ENCODE data around the gene MIOX.

MIOX gene

DNA sequence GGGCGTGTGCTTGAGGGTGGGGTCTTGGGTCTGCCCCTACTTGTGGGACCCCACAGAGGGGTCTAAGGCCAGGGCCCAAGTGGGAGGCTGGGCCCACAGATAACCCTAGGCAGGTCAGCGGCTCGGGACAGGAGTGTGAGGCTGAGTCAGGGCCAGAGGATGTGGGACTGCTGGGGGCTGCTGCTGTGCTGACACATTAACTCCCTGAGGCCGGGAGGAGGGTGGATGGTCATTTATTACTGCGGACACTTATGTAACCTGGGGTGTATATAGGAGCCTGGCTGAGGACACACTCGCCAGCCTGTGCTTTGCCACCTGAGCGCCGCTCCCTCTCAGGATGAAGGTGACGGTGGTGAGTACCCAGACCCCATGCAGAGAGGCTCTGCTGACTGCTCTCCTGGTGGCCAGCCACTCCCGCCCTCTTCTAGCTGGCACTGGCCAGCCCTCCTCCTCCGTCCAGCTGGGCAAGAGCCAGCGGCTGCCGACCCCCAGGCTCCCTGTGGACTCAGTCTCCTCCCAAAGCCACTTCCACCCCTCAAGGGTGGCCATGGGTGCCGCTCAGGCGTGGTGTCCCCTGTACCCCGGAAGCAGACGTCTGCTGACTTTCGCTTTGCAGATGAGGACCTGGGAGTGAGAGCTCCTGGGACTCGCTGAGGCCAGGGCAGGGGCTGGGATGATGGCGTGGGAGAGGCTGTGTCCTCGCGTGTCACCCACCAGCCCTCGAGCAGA is at the start of gene MIOX:
Gene MIOX, plus strand, starts transcription at position 299 of the 729 bp plus-strand sequence. Its CDS starts 39 bp downstream, at position 338.
- in situ Hi-C loops (cut with MboI; ENCODE audit: low sequenced_read_pairs): no loop called here

DNA sequence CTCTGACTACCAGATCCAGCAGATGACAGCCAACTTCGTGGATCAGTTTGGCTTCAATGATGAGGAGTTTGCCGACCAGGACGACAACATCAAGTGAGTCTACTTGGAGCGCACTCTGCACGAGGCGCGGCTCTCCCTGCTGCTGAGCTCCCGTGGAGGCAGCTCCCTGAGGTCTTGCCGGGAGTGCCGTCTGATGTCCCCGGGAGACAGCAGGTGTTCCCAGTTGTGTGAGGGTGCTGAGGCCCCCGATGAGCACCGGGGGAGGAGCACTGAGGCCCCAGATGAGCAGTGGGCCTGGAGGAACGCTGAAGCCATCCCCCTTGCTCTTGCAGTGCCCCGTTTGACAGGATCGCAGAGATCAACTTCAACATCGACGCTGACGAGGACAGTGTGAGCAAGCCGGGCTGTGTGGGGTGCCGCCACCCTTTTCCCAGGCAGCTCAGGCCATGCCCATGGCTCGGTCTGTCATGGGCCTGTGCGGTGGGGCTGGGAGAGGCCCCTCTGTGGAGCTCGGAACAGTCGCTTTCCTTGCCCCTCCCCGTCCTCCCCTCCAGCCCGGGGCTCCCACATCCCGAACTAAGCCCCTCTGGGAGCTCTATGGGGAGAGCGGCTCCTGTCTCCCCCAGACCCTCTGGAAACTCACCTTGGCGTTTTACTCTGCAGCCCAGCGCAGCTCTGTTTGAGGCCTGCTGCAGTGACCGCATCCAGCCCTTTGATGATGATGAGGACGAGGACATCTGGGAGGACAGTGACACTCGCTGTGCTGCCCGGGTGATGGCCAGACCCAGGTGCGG is 49.0 kb upstream of the MIOX start:
- in situ Hi-C loops (cut with MboI; ENCODE audit: low sequenced_read_pairs): no loop called here

DNA sequence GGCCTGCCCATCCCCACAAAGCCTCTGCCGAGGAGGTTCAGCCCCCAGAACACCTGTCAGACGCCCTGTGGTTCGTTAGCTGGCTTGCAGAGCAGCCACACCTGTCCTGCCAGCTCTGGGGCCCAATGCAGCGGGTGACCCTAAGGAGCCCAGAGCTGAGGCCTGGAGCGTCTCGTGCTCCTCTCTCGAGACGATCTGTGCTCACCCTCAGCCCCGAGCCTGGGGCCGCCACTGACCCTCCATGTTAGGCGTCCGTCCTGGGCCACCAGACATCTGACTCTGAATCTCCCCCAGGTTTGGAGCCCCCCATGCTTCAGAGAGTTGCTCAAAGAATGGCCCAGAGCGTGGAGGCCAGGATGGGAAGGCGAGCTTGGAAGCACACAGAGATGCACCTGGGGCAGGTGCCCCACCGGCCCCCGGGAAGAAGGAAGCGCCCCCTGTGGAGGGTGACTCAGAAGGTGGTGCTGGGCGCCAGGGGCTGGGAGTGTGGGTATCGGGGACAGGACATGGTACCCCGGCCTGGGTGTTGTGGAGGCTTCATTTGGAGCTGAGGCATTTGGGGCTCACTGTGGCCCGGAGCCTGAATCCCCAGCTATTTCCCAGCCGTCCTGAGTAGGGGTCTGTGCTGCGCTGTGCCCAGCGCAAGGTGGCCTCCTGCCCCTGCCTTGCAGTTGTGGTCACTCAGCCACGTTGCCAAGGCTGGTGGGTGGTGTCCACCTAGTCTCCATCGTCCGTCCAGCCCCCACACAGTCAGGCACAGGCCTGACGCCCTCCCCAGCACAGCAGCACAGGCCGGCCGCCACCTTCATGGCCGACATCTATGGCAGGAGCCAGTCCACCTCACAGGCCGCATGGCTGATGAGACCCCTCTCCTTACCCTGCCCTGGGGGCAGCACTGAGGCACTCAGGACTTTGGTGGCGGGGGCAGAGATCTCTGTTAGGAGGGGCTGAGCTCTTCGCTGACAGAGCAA is 48.1 kb upstream of the MIOX start:
- in situ Hi-C loops (cut with MboI; ENCODE audit: low sequenced_read_pairs): no loop called here

DNA sequence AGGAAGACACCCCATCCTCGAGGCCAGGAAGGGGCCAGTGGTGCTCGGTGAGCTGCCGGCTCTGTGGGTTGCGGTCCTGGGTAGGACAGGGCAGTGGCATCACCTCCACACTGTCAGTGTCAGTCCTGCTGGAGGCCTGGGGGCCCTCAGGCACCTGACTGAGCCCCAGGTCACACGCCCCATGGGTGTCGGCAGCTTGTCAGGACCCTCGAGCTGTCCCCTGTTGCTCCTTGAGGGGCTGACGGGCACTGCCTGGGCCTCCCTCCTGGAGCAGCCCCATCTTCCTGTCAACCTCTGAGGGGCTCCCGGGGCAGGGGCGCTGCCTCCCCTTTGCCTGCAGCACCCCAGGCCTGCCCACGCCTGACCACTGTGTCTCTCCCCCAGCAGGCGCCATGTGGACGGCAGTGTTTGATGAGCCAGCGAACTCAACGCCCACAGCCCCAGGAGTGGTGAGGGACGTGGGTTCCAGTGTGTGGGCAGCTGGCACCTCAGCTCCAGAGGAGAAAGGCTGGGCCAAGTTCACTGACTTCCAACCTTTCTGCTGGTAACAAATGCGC is 47.3 kb upstream of the MIOX start:
- in situ Hi-C loops (cut with MboI; ENCODE audit: low sequenced_read_pairs): no loop called here

DNA sequence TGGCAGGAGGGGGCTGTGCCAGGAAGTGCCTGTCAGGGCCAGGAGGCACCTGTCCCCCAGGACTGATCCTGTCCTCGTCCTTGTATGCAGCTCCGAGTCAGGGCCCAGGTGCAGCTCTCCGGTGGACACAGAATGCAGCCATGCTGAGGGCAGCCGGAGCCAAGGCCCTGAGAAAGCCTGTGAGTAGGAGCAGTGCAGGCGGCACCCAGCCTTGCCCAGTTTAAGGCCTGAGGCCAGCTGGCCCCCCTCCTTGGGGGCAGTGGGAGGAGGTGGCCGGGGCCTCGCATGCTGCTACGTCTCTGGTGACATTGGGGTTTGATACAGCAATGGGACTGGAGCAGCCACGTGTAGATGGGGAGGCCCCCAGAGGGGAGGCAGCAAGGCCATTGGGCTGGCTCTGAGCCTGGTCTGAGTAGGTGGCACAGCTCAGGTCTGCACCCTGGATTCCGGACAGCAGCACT is 46.8 kb upstream of the MIOX start:
- in situ Hi-C loops (cut with MboI; ENCODE audit: low sequenced_read_pairs): no loop called here

DNA sequence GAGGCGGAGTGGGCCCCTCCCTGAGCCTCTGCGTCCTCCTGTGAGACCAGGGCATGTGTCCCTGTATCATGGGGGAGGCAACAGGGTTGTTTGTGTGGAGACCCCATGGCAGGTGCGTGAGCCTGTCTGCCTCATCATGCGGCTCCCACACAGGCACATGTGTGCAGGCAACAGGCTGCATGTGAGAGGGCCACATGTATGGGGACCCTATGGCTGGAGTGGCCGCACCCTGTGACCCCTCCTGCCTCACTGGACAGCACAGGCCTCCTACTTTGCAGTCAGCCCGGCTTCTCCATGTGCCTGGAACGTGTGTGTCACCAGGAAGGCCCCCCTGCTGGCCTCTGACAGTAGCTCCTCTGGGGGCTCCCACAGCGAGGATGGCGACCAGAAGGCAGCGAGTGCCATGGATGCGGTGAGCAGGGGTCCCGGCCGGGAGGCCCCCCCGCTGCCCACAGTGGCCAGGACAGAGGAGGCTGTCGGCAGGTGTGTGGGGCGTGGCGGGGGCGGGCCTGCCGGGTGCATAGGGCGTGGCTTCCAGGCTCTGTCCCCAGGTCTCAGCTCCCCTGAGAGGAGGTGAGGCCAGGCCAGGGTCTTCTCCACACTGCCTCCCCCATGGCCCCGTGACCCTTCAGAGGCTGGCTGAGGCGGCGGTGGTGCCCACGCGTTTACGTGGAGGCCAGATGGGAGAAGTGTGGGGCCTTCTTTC is 46.0 kb upstream of the MIOX start:
- in situ Hi-C loops (cut with MboI; ENCODE audit: low sequenced_read_pairs): no loop called here

DNA sequence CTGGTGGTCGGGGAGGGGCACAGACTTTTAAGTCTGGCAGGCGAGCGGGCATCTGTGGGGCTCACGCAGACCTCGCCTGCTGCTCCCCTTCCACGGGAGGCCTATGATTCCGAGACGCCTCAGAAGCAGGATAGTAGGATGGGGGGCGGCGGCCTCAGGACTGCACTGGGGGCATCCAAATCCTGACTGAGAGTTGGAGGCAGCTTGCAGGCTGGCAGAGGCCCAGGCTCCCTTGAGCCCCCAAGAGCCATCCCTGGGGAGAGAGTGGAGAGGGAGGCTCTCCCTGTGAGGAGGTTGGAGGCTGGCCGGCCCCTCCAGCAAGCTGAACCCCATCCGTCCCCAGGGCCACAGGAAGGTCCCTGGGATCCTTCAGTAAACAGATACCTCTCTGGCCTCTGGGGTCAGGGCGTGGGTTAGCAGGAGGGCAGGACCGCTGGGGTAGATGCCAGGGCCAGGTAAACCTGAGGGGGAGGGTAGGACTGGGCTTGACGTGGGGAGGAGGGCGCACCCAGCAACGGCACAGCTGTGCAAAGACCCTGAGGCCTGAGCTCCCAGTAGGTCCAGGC is 45.1 kb upstream of the MIOX start:
- in situ Hi-C loops (cut with MboI; ENCODE audit: low sequenced_read_pairs): no loop called here

DNA sequence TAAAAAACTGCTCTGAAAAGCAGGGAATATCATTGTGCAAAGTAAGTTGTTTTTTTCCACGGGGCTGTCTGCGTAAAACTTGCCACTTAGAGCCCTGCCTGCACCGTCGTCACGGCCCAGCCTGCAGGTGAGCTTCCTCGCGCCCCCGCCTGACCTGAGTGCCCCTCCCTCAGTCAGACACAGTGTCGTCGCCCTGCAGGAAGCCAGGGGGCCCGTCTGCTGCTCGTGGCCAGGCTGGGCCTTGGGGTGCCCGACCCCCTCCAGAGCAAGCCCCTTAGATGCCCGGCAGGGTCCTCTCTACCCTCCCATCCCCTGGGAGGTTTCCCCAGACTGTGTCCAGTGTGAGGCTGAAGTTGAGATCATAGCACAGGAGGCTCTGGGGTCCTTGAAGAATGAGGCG is 43.5 kb upstream of the MIOX start:
- in situ Hi-C loops (cut with MboI; ENCODE audit: low sequenced_read_pairs): no loop called here

DNA sequence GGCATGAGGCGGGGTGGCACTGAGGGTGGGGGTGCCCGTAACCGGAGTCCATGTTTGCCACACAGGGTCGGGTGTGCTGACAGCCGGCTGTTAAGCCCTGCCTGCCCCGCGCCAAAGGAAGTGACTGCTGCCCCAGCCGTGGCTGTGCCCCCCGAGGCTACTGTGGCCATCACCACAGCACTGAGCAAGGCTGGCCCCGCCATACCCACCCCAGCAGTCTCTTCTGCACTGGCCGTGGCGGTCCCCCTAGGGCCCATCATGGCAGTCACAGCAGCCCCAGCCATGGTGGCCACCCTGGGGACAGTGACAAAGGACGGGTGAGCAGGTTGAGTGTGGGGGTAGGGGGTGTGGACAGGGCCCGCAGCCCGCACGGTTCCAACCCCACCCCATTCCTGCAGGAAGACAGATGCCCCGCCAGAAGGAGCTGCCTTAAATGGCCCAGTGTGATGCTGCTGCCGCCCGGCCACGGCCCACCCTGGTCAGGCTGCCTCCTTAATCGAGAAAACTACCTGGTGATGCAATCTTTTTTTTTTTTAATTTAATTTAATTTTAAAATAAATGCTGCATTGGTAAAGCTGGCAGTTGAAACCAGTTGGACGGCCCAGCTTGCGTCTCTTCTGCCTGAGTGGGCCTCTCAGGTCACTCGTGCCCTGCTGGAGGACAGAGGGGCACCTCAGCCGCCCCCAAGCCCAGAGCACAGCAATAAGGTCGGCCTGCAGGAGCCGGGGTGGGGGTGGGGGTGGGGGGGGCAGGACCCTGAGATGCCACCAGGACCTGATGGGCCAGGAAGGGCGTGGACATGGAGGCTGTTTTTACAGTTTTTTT is 42.6 kb upstream of the MIOX start:
- in situ Hi-C loops (cut with MboI; ENCODE audit: low sequenced_read_pairs): no loop called here

DNA sequence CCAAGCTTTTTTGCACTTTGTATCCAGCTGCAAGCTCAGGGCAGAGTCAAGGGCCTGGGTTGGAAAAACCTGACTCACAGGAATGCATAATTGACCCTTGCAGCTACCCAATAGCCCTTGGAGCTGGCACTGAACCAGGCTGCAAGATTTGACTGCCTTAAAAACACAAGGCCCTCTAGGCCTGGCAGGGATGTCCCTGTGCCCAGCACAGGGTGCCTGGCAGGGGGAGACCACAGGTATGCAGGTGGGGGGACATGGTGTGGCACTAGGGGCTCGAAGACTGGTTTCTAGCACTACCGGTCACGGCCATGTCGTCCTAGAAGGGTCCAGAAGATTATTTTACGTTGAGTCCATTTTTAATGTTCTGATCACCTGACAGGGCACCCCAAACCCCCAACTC is 42.0 kb upstream of the MIOX start:
- in situ Hi-C loops (cut with MboI; ENCODE audit: low sequenced_read_pairs): no loop called here

DNA sequence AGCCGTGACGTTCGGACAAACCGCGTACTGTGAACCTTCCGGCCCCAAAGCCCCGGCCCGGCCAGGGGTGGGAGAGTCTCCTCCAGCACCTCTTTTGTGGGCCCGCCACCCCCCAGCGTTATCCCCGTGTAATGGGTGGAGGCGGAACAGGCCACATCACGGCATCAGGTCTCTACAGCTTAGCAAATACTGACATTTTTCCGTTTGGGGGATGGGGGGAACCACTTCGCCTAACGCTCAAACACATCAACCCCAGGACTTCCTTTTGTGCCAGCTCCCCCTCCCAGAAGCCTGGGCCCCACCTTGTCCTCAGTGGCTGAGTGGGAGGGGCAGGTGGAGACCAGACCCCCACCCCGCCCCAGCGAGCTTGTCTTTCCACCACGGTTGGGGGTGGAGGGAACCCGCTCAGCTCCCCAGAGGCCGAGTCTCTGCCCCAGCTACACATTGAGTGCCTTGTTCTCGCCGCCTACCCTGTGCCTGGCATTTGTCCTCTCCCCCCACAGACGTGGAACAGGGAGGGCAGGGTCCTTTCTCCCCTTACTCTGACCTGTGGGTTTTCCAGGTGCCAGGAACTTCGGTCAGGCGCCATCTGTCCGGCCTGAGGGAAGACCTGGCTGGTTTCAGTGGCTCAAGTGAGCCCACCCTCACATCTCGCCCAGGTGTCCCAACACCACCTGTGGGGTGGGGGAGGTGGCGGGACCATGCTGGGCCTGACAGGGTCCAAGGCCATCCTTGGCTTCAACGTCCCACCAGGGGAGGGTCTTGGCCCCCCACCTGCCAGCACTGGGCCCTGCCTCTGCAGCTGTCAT is 41.4 kb upstream of the MIOX start:
- in situ Hi-C loops (cut with MboI; ENCODE audit: low sequenced_read_pairs): no loop called here

DNA sequence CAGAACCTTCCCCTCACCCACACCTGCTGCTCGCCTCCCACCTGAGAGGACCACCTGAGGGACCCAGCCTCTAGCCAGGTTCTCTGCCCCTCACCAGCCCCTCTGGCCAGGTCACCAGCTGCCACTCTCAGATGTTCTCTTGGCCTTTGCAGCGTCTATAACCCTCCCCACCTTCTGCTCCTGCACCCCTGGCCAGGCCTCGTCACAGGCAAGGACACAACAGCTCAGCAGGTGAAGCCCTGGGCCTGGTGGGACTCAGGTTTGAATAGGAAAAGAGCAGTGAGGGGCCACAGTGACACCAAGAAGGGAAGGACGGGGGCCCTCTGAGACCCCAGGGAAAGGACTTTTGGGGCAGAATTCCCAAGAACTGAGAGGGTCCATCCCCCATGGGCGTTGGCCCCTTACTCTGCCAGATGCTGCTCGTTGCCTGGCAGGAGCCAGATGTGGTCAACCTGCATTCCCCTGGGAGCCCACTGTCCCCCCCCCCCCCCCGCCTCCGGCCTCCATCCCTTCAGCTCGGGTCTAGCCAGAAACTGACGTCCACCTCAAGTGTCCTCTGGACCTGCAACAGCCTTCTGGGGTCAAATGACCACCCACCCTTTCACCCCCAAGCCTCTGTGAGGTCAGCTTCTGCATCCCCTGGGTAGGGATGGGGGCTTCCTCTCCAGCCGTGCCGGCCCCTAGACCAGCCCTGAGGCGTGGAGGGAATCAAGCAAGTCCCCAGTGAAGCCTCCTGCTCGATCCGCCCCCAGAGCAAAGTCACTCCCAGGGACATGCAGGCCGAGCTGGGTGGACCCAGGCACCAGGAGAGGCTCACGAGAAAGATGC is 40.6 kb upstream of the MIOX start:
- in situ Hi-C loops (cut with MboI; ENCODE audit: low sequenced_read_pairs): no loop called here

DNA sequence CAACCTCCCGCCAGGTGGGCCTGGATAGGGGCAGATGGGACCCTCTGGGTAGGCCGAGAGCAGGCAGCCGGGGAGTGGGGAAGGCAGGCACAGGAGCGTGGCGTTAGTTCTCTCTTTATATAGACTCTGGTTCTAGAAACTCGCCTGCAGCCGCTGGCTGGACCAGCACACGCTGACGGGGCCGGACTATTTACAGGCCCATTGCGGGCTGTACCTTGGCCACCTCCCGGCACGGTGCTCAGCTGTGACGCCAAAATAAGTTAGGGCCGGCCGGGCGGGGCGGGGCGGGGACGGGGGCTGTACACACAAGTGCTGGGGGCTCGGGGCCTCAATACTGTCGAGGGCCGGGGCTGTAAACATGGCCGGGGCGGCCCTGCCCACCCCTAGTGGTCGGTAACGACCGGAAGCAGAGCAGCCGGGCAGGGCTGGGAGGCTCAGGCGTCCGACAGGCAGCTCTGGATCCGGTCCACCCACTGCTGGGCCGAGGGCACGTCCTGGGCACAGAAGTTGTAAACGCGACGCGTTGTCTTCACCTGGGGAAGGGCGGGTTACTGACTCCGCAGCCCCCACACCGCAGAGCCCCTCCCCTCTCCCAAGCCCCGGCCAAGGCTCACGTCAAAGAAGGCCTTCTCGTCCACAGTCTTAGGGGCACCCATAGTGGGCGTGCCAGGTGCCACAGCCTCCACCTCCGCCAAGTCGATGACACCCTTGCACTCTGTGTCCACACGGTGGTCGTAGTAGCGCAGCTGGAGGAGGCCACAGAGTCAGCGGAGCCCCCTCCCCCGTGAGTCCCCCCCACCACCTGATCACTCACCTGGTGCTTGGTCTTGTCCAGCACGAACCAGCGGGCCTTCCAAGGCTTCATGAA is 39.7 kb upstream of the MIOX start:
- in situ Hi-C loops (cut with MboI; ENCODE audit: low sequenced_read_pairs): no loop called here

DNA sequence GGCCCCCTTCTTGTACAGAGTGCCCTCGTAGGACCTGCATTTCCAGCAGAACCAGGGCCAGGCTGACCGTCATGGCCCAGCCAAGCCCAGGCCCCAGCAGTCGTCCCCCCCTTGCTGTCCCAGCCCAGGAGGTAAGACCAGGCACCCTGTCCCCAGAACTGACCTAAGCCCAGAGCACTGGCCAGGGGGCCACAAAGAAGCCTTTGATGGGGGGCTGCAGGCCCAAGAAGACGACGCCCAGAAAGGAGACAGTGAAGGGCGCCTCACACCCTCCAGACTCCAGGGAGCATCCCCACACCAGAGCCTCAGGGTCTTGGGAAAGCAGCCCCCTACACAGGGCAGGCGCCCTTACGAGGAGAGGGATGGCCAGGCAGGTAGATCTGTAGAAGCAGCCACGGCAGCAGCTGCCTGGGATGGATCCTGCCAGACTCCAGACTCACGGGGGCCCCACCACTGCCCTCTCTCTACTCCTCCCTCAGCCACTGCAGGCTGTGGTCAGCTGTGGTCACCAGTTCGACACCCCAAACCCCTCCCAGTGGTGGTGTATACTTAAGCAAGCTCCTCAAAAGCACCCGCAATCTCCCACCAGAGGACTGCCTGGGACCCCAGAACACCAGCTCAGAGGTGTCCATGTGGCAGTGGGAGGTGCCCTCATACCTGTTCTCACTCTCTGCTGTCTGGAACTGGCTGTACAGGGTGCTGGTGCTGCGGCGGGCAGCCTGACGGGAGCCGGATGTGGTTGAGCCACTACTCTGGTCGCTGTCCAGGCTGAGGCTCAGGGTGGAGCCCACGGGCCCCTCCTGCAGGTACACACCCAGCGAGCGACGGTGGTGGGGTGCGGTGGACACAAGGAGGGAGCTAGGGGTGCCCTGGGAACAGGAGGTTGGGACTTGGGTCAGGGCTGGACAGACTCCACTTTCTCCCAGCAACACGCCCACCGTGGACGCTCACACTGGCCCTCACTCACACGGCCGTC is 38.8 kb upstream of the MIOX start:
- in situ Hi-C loops (cut with MboI; ENCODE audit: low sequenced_read_pairs): no loop called here

DNA sequence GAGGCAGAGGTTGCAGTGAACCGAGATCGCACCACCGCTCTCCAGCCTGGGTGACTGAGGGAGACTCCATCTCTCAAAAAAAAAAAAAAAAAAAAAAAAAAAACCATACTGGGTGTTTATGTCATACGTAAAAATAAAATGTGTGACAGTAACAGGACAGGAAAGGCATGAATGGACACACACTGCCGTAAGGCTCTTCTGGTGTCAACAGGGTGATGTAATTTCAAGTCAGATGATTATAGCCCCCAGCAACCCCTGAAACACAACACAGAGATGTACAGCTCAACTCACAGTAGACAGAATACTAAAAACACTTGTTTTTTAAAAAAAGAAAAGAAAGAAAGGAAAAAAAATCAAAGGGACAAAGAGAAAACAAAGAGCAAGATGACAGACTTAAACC is 34.0 kb upstream of the MIOX start:
- in situ Hi-C loops (cut with MboI; ENCODE audit: low sequenced_read_pairs): no loop called here
